T-helper 1 cell (primary cell): ENCODE measurements around the gene NKPD1.

Source experiments
- DNase-seq, 5 donors: peaks; one replicate each; pipeline ENCODE4 v3.0.0-alpha.2; 2012 to 2020

Gene NKPD1

GRCh38 chr19:45173816-45174215 is 13.0 kb upstream of the NKPD1 start:
- DNase-seq: no peak

- DNase-seq: no peak
Measured at GRCh38 chr19:45172611-45173208, 11.9 kb upstream of the NKPD1 start.

- DNase-seq: peak in 3 of 5 donors; percentile 17 to 54 (median 28)
Measured at GRCh38 chr19:45172173-45172572, 11.4 kb upstream of the NKPD1 start.

GRCh38 chr19:45171211-45171623 is 10.4 kb upstream of the NKPD1 start:
- DNase-seq: peak in 4 of 5 donors; percentile 38 to 83 (median 42)

- DNase-seq: no peak
Measured at GRCh38 chr19:45170146-45171106, 9.6 kb upstream of the NKPD1 start.

GRCh38 chr19:45169602-45170001 is 8.8 kb upstream of the NKPD1 start:
- no peak for DNase-seq

GRCh38 chr19:45168767-45169351 is 8.1 kb upstream of the NKPD1 start:
- no peak for DNase-seq

- no peak for DNase-seq
Measured at GRCh38 chr19:45166723-45167252, 6.0 kb upstream of the NKPD1 start.

GRCh38 chr19:45164577-45165335 is 4.0 kb upstream of the NKPD1 start:
- DNase-seq: peak; percentile 30 to 53 (median 42)

GRCh38 chr19:45163751-45164460 is 3.1 kb upstream of the NKPD1 start:
- DNase-seq: no peak

- no peak for DNase-seq
Measured at GRCh38 chr19:45163156-45163555, 2.4 kb upstream of the NKPD1 start.

GRCh38 chr19:45162608-45163143 is 1.9 kb upstream of the NKPD1 start:
- DNase-seq: no peak

GRCh38 chr19:45161738-45162607 is 1.2 kb upstream of the NKPD1 start:
- no peak for DNase-seq

- DNase-seq: no peak
Measured at GRCh38 chr19:45159971-45160324, 834 bp downstream of the NKPD1 start.

- no peak for DNase-seq
Measured at GRCh38 chr19:45159210-45159970, 1.4 kb downstream of the NKPD1 start.

- DNase-seq: no peak
Measured at GRCh38 chr19:45158503-45159209, 2.1 kb downstream of the NKPD1 start.

GRCh38 chr19:45156751-45157150 is 4.0 kb downstream of the NKPD1 start:
- no peak for DNase-seq

GRCh38 chr19:45156011-45156630 is 4.7 kb downstream of the NKPD1 start:
- DNase-seq: no peak
